Esophagus muscularis mucosa (tissue), 4 donors: ENCODE measurements around the gene GNAZ. TPM values are rescaled to one million over a fixed set of nuclear protein-coding genes. Genes with fewer than 3 reads are reported as not detected.

Experiments
- DNase-seq: peaks from one replicate; pipeline ENCODE4 v3.0.0-alpha.2; 2017; ENCODE audit errors: extremely low spot score
- H3K27ac ChIP-seq, 4 donors: fragments of 200-600 bp; sonication (generic); replicated peaks in 1 of 4; 1 replicate in 3 of 4; 2 replicates in 1 of 4; pipeline ENCODE4 v1.5.1; 2016 to 2019; ENCODE audit warnings: mild to moderate bottlenecking in 1 of 4
- H3K27me3 ChIP-seq, 4 donors: fragments of 200-600 bp; sonication (generic); one replicate each; pipeline versions ENCODE4 v1.5.1 to v1.6.0; 2016 to 2019
- H3K36me3 ChIP-seq, 4 donors: fragments of 200-600 bp; sonication (generic); one replicate each; pipeline ENCODE4 v1.5.1; 2016 to 2019
- H3K4me1 ChIP-seq, 4 donors: fragments of 200-600 bp; sonication (generic); one replicate each; pipeline ENCODE4 v1.5.1; 2016 to 2019
- H3K4me3 ChIP-seq, 4 donors: fragments of 200-600 bp; sonication (generic); 1 replicate in 2 of 4; 2 replicates in 2 of 4; pipeline ENCODE4 v1.5.1; 2016 to 2019; ENCODE audit warnings: mild to moderate bottlenecking in 4 of 4, moderate library complexity in 1 of 4
- H3K9me3 ChIP-seq, 4 donors: fragments of 200-600 bp; sonication (generic); 1 replicate in 3 of 4; 2 replicates in 1 of 4; pipeline ENCODE4 v1.5.1; 2016 to 2019
- CTCF ChIP-seq, 3 experiments: fragments of 200-600 bp in 2 of 3; fragments of 450-650 bp in 1 of 3; sonication (generic) in 2 of 3; IDR thresholded peaks; one replicate each; pipeline ENCODE4 v1.5.1; 2017 to 2019; ENCODE audit warnings: antibody characterized with exemption in 3 of 3, mild to moderate bottlenecking in 2 of 3, moderate library complexity in 1 of 3
- EP300 ChIP-seq: sonication (generic); formaldehyde crosslinking; IDR thresholded peaks from one replicate; pipeline ENCODE4 v1.6.1; 2017; ENCODE audit warnings: antibody characterized with exemption
- POLR2A ChIP-seq: fragments of 450-650 bp; IDR thresholded peaks from one replicate; pipeline ENCODE4 v1.6.1; 2017; ENCODE audit warnings: antibody characterized with exemption, moderate library complexity, mild to moderate bottlenecking, low read depth
- POLR2AphosphoS5 ChIP-seq, 2 donors: sonication (generic); formaldehyde crosslinking; IDR thresholded peaks; one replicate each; pipeline ENCODE4 v1.6.1; 2017; ENCODE audit warnings: antibody characterized with exemption in 2 of 2
- WGBS: methylation state at CpG from one replicate; pipeline ENCODE4 v1.1.5; 2018; 5-methylcytosine and 5-hydroxymethylcytosine counted together
- intact Hi-C: fragments of 100-400 bp; cut with DNase I; formaldehyde crosslinking; loops from one replicate; pipeline ENCODE4 v1.15.1; 2023
- total RNA-seq, 4 donors: library from RNA; depleted of rRNA; stranded (reverse); fragments of >200 nt; gene quantifications; one replicate each; pipeline versions ENCODE4 v1.1.0 to v1.2.1, GENCODE V29; 2016

GNAZ gene
- total RNA-seq, 4 donors from 2014 or later: 51.7 to 79.5 (median 64.6) TPM

- Histone ChIP-seq H3K27ac (no peak overlapping the region), H3K4me1 (peaks cover 0 to 26% (median 22%) of the 10 kb centered on the region in 4 donors), H3K4me3 (no peak overlapping the region), H3K27me3 (no peaks in the 10 kb centered on the region), H3K9me3 (no peaks in the 10 kb centered on the region), H3K36me3 (peaks cover 0 to 67% (median 24%) of the 10 kb centered on the region in 4 donors)
- TF ChIP-seq POLR2AphosphoS5 (IDR thresholded peaks at IDR 0.05) (no peak), POLR2A (no peak), EP300 (no peak), CTCF (IDR thresholded peaks at IDR 0.05) (no peak)
- intact Hi-C loops: no loop called here
- no peak for DNase-seq
- 83% methylated on average over 5 of the region's 6 CpGs for WGBS
Observed at GRCh38 chr22:23150762-23151161, 80.4 kb downstream of the GNAZ start.

DNA sequence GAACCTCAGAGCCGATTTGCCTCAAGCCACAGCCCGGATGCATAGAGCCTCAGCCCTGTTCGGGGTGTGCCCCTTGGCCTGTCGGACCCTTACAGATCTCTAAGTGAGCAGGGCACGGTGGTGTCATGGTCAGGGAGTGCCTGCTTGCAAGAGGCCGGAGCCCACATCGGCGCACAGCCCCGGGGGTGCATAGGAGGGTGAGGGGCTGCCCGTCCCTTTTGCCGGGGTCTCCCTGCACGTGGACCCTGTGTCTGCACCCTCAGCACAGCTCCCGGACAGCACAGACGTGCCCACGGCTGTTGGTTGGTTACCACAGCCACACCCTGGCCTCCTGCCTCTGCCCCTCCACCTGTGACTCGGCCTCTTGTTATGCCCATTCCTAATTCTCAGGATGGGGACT, 81.5 kb downstream of the GNAZ start:
- peaks cover 0 to 15% (median 14%) of the 10 kb centered on the region in 4 donors for H3K4me1 ChIP-seq
- H3K9me3 ChIP-seq: no peaks in the 10 kb centered on the region
- TF ChIP-seq CTCF (IDR thresholded peaks at IDR 0.05) (no peak), EP300 (no peak), POLR2A (no peak), POLR2AphosphoS5 (IDR thresholded peaks at IDR 0.05) (no peak)
- WGBS: 92% methylated on average over 8 of the region's 16 CpGs
- no peak for DNase-seq
- H3K36me3 ChIP-seq: peaks cover 0 to 74% (median 27%) of the 10 kb centered on the region in 4 donors
- H3K27me3 ChIP-seq: no peaks in the 10 kb centered on the region
- no peak overlapping the region for H3K4me3 ChIP-seq
- intact Hi-C loops: no loop called here
- no peak overlapping the region for H3K27ac ChIP-seq

DNA sequence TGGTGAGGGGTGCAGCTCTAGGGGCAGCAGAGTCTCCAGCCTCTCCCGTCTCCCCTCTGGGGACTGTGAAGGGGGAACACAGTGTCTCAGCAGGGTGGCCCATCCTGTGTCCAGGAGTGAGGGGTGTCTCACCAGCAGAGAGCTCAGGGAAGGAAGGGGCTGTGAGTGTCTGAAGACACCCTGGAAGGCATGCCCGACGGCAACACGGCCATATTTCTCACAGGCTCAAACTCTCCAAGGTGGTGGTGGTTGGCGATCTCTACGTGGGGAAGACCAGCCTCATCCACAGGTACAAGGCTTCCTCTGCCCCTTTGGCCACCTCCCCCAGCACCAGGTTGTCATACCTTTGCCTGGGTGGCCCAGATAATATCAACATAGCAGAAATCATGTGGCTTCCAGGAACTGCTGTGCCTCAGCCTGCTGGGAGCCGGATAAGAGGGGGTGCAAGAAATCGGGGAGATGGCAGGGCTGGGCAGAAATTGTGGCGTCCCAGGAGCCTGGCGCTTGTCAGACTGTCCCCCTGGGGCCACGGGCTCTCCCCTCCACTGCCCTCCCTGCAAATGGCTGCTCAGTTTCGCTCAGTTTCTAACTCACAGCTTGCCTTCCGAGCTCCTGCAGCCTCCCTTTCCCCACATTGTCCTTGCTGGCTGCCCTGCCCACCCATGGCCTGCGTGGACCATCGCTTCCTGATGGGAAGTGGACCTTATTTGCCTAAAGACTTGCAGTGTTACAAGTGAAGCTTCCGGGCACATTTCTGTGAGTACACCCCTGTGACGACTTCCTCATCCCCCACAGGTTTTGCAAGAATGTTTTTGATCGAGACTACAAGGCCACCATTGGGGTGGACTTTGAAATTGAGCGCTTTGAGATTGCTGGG, 82.2 kb downstream of the GNAZ start:
- Histone ChIP-seq H3K4me3 (no peak overlapping the region), H3K9me3 (no peaks in the 10 kb centered on the region), H3K4me1 (peaks cover 0 to 9% (median 9%) of the 10 kb centered on the region in 4 donors), H3K27ac (no peak overlapping the region), H3K27me3 (no peaks in the 10 kb centered on the region), H3K36me3 (peaks cover 0 to 74% (median 27%) of the 10 kb centered on the region in 4 donors)
- WGBS: 88% methylated on average over 18 of the region's 19 CpGs
- DNase-seq: no peak
- intact Hi-C loops: no loop called here
- TF ChIP-seq POLR2A: no peak
- no peak for TF ChIP-seq POLR2AphosphoS5 (IDR thresholded peaks at IDR 0.05)
- no peak for TF ChIP-seq EP300
- TF ChIP-seq CTCF (IDR thresholded peaks at IDR 0.05): no peak

- TF ChIP-seq POLR2A (no peak), EP300 (no peak), POLR2AphosphoS5 (IDR thresholded peaks at IDR 0.05) (no peak), CTCF (IDR thresholded peaks at IDR 0.05) (no peak)
- DNase-seq: no peak
- no peaks in the 10 kb centered on the region for H3K27me3 ChIP-seq
- no peak overlapping the region for H3K27ac ChIP-seq
- intact Hi-C loops: no loop called here
- H3K4me3 ChIP-seq: no peak overlapping the region
- 91% methylated on average over 6 of the region's 7 CpGs for WGBS
- H3K36me3 ChIP-seq: peaks cover 0 to 79% (median 27%) of the 10 kb centered on the region in 4 donors
- no peaks in the 10 kb centered on the region for H3K4me1 ChIP-seq
- H3K9me3 ChIP-seq: no peaks in the 10 kb centered on the region
Observed at GRCh38 chr22:23153994-23154393, 83.7 kb downstream of the GNAZ start.
